Psoas muscle (tissue), 8 donors: ENCODE data around the gene MBP. TPM values are rescaled to one million over a fixed set of nuclear protein-coding genes. Genes with fewer than 3 reads are reported as not detected.

Source experiments
- ATAC-seq, 4 donors: fragments of 200-7000 bp; cut with Tn5 transposase; one replicate each; pipeline ENCODE4 v1.9.1; 2020; ENCODE audit warnings: moderate library complexity in 3 of 4, mild to moderate bottlenecking in 2 of 4
- DNase-seq, 2 donors: peaks; one replicate each; pipeline ENCODE4 v3.0.0-alpha.2; 2020
- H3K27ac ChIP-seq: fragments of 200-600 bp; one replicate; pipeline ENCODE4 v1.8.0; 2022
- H3K27me3 ChIP-seq, 3 donors: fragments of 200-600 bp in 1 of 3; one replicate each; pipeline versions ENCODE4 v1.6.1 to v1.8.0; 2013 to 2022; ENCODE audit warnings: low read length in 2 of 3, mild to moderate bottlenecking in 2 of 3, moderate library complexity in 1 of 3; ENCODE audit not compliant: insufficient read depth in 3 of 3
- H3K36me3 ChIP-seq, 2 donors: fragments of 200-600 bp in 1 of 2; one replicate each; pipeline versions ENCODE4 v1.6.1 to v1.8.0; 2013 to 2022; ENCODE audit warnings: low read depth in 1 of 2, mild to moderate bottlenecking in 1 of 2, moderate library complexity in 1 of 2; ENCODE audit not compliant: insufficient read depth in 1 of 2
- H3K4me1 ChIP-seq: fragments of 200-600 bp; one replicate; pipeline ENCODE4 v1.8.0; 2022
- H3K4me3 ChIP-seq: fragments of 200-600 bp; one replicate; pipeline ENCODE4 v1.8.0; 2022; ENCODE audit warnings: mild to moderate bottlenecking
- H3K9me3 ChIP-seq: fragments of 200-600 bp; one replicate; pipeline ENCODE4 v1.8.0; 2022
- CTCF ChIP-seq: fragments of 200-600 bp; IDR thresholded peaks from one replicate; pipeline ENCODE4 v1.8.0; 2022; ENCODE audit warnings: antibody characterized with exemption
- WGBS, 3 donors: extraction: QIAGEN DNeasy Blood & Tissue Kit; methylation state at CpG; one replicate each; pipeline versions ENCODE4 v1.1.6 to v1.1.7; 2013; 5-methylcytosine and 5-hydroxymethylcytosine counted together
- intact Hi-C, 2 donors: fragments of 100-400 bp; cut with DNase I; formaldehyde crosslinking; loops; one replicate each; pipeline versions ENCODE4 v1.11.0 to v1.14.2; 2022
- polyA plus RNA-seq, 3 donors: library from polyadenylated mRNA; stranded (reverse); fragments of 200-250 nt; gene quantifications; one replicate each; pipeline ENCODE4 v1.2.3, GENCODE V29; 2013
- total RNA-seq, 4 donors: library from RNA; stranded (reverse); fragmentation: NEBNext Ultra II Directional in 2 of 4; extraction: Animal tissue kit (Norgen Biotek cat#: 25700) in 2 of 4; gene quantifications; one replicate each; pipeline versions ENCODE4 v1.2.1 to v1.2.4, GENCODE V29; 2021 to 2023
- donor health status: healthy with polysubstance abuse.
- donor health status: DM: no; HTN: no; CAD: no; lungs with moderate emphysema.
- donor health status: Bipolar disorder and iron deficiency.
- donor health status: healthy.
- donor health status: DM: yes; HTN: yes; CAD: no.
- donor health status: DM: no; HTN: no; CAD: no.
- donor health status: DM: no; HTN: no; CAD: no.
- donor health status: DM: yes; HTN: yes; CAD: no.

Gene MBP
- total and polyA plus RNA-seq, 7 donors = 16.4 to 88.2 (median 51.6) TPM

DNA sequence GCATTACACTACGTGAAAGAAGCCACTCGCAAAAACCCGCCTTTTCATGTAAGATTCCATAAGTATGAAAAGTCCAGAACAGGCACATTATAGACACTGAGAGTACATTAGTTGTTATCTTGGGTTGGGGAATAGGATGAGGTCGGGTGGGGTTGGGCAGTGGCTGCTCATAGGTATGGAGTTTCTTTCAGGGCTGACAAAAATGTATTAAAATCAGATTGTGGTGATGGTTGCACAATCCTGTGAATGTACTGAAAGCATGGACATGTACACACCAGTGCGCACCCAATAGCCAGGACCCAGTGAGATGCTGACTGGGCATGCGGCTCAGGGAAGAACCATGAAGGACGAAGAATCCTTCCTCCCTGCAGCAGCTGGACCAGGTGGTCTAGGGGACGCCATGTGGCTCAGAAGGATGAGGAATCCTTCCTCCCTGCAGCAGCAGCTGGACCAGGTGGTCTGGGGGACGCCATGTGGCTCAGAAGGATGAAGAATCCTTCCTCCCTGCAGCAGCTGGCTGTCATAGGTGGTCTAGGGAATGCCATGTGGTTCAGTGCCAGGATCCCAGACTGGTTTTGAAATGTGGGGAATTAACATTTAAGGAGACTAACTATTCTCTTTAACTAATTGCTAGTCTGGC lies 50.1 kb downstream of the MBP start:
- Histone ChIP-seq H3K27me3 (no peaks in the 10 kb centered on the region), H3K36me3 (no peaks in the 10 kb centered on the region), H3K27ac (peak overlapping the region; percentile 88), H3K4me3 (no peak overlapping the region), H3K4me1 (peaks cover 61% of the 10 kb centered on the region), H3K9me3 (no peaks in the 10 kb centered on the region)
- intact Hi-C loops = no loop called here
- ATAC-seq (no peak), DNase-seq (no peak)
- WGBS, 3 donors = 94 to 98% (median 95%) methylated on average over 9 of the region's 9 CpGs
- no peak for TF ChIP-seq CTCF

- Histone ChIP-seq H3K27me3 (no peaks in the 10 kb centered on the region), H3K9me3 (no peaks in the 10 kb centered on the region), H3K4me3 (no peak overlapping the region), H3K4me1 (peaks cover 53% of the 10 kb centered on the region), H3K36me3 (no peaks in the 10 kb centered on the region), H3K27ac (peak overlapping the region; percentile 28)
- TF ChIP-seq CTCF = no peak
- DNase-seq = no peak
- no peak for ATAC-seq
- intact Hi-C loops = no loop called here
- WGBS, 3 donors = 77 to 85% (median 85%) methylated on average over 2 of the region's 2 CpGs
Measured at GRCh38 chr18:77081390-77081778, 51.2 kb downstream of the MBP start.

DNA sequence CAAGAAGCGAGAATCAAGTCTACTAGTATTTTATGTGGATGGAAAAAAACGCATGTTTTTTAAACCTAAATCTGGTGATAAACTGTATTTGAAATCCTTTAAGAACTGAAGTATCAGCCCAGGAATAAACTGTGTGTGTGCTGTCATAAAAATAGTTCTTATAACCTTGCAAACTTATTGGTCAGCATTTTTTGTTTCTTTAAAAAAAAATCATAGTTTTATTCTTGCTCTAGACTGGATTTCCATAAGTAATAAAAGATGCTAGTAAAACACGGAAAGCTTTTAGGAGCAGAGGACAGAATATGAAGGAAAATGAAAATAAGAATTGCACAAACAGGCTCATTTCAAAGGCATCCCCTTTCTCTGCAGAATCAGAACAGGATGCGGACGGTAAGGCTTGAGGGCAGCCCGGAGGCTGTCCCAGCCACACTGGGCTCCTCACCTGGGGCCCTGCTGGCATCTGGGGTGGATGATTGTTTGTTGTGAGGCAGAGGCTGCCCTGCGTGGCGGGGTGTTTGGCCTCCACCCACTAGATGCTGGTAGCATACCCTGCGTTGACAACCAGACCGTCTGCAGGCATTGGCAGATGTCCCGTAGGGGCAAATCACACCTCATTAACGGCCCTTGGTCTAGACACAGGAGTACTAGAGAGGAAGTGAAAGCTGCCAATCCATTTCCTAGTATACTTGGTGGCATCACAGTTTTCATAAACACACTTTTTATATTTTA lies 52.5 kb downstream of the MBP start:
- Histone ChIP-seq H3K9me3 (no peaks in the 10 kb centered on the region), H3K4me1 (peaks cover 41% of the 10 kb centered on the region), H3K36me3 (no peaks in the 10 kb centered on the region), H3K27me3 (no peaks in the 10 kb centered on the region), H3K27ac (peak overlapping the region; percentile 62), H3K4me3 (no peak overlapping the region)
- no peak for ATAC-seq
- intact Hi-C loops = loop anchor here in 1 of 2 donors (10.0 kb wide), 1 partner anchor 135 kb away; no protein-coding TSS in a partner anchor
- WGBS, 3 donors = 43 to 56% (median 46%) methylated on average over 12 of the region's 12 CpGs
- TF ChIP-seq CTCF = no peak
- DNase-seq = no peak

- DNase-seq (no peak), ATAC-seq (no peak)
- Histone ChIP-seq H3K9me3 (no peaks in the 10 kb centered on the region), H3K27ac (peak overlapping the region; percentile 19), H3K36me3 (no peaks in the 10 kb centered on the region), H3K4me3 (no peak overlapping the region), H3K4me1 (peaks cover 44% of the 10 kb centered on the region), H3K27me3 (no peaks in the 10 kb centered on the region)
- WGBS, 3 donors = 74 to 84% (median 83%) methylated on average over 6 of the region's 6 CpGs
- intact Hi-C loops = loop anchor here in 1 of 2 donors (10.0 kb wide), 1 partner anchor 136 kb away; no protein-coding TSS in a partner anchor
- no peak for TF ChIP-seq CTCF
Measured at GRCh38 chr18:77079088-77079487, 53.5 kb downstream of the MBP start.
